OCI-LY1 (cell line): ENCODE results near the gene SLC19A2.

Source experiments
- CTCF ChIP-seq: fragments of 200-600 bp; sonication (generic), shearing (Covaris generic); IDR thresholded peaks from 2 replicates; pipeline ENCODE4 v1.5.1; 2017; ENCODE audit warnings: mild to moderate bottlenecking, antibody characterized with exemption, low read length, moderate library complexity, mixed read lengths
- EZH2 ChIP-seq: fragments of 200-600 bp; sonication (generic), shearing (Covaris generic); IDR thresholded peaks from 2 replicates; pipeline ENCODE4 v1.8.0; 2017; ENCODE audit warnings: borderline replicate concordance, mixed run types, mild to moderate bottlenecking, antibody characterized with exemption, low read length, moderate library complexity, mixed read lengths

- no peak for TF ChIP-seq CTCF
- no peak for TF ChIP-seq EZH2
Observed at GRCh38 chr1:169493251-169493650, 7.5 kb upstream of the SLC19A2 start.
